ENCODE results near the gene TMEM79.

DNA sequence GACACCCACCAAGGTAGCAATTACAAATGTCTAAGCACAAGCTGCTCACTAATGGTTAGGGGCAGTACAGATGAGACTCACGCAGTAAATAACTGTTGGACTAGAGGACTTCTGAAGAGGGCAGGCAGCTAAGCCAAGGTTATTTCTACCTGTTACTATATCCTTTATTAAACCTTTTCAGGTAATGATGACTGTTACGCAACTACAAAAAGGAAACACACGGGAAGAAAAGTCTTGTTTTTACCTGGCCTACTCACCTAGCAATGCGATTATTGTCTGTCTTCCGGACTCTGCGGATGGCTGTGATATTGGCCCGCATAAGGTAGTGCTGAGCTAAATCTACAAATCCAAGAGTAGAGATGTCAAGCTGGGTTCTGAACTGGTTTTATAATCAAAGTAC lies 32.8 kb downstream of the TMEM79 start:
- TF ChIP-seq CTCF (IDR thresholded peaks at IDR 0.05) (no peak), POLR2A (IDR thresholded peaks at IDR 0.05) (no peak)

Data from testis (tissue), 2 donors.